BLaER1 treated with 17β-estradiol and CSF1 and Interleukin-3, amounts not matched to agents 10 nM and 100 nM (cell line): Measurements from ENCODE around the gene MICAL3.

Experiments
- H3K27ac ChIP-seq, 11 experiments: shearing (Covaris generic); formaldehyde crosslinking; 2 replicates each; pipeline ENCODE4 v1.8.1; 2022
- H3K27me3 ChIP-seq, 11 experiments: shearing (Covaris generic); formaldehyde crosslinking; 2 replicates each; pipeline ENCODE4 v1.8.1; 2022
- H3K36me3 ChIP-seq, 11 experiments: shearing (Covaris generic); formaldehyde crosslinking; 2 replicates each; pipeline ENCODE4 v1.8.1; 2022
- H3K4me1 ChIP-seq, 10 experiments: shearing (Covaris generic); formaldehyde crosslinking; 2 replicates each; pipeline ENCODE4 v1.8.1; 2022
- H3K4me2 ChIP-seq, 11 experiments: shearing (Covaris generic); formaldehyde crosslinking; 2 replicates each; pipeline ENCODE4 v1.8.1; 2022
- H3K4me3 ChIP-seq, 10 experiments: shearing (Covaris generic); formaldehyde crosslinking; 2 replicates each; pipeline ENCODE4 v1.8.1; 2022
- H3K9ac ChIP-seq, 11 experiments: shearing (Covaris generic); formaldehyde crosslinking; 2 replicates each; pipeline ENCODE4 v1.8.1; 2022
- H3K9me3 ChIP-seq, 11 experiments: shearing (Covaris generic); formaldehyde crosslinking; replicated peaks in 1 of 11; 2 replicates each; pipeline ENCODE4 v1.8.1; 2022
- H4K20me1 ChIP-seq, 11 experiments: shearing (Covaris generic); formaldehyde crosslinking; 2 replicates each; pipeline ENCODE4 v1.8.1; 2022
- Cebpa-rat ChIP-seq, 11 experiments: shearing (Covaris generic); IDR thresholded peaks; 2 replicates each; pipeline ENCODE4 v1.8.1; 2022

Gene MICAL3

GRCh38 chr22:17761138-17761488, 263.2 kb downstream of the MICAL3 start:
- no peak for TF ChIP-seq Cebpa-rat (IDR thresholded peaks at IDR 0.05)
- peaks cover 0 to 13% (median 6%) of the 10 kb centered on the region in 11 experiments; a peak in 9 of 22 replicates for H3K36me3 ChIP-seq
- H3K27me3 ChIP-seq, result no peaks in the 10 kb centered on the region
- peak overlapping the region in 2 of 11 experiments; percentile 16 to 28; a peak in 1 of 22 replicates for H3K9ac ChIP-seq
- H3K9me3 ChIP-seq, result no peaks in the 10 kb centered on the region
- H4K20me1 ChIP-seq, result peaks cover 41 to 100% (median 98%) of the 10 kb centered on the region in 11 experiments
- H3K4me1 ChIP-seq, result peaks cover 30 to 80% (median 34%) of the 10 kb centered on the region in 10 experiments
- peak overlapping the region in 2 of 11 experiments; percentile 57; a peak in 4 of 22 replicates for H3K27ac ChIP-seq
- H3K4me3 ChIP-seq, result no peak overlapping the region
- peak overlapping the region in 5 of 11 experiments; percentile 68 to 75 (median 73); a peak in 9 of 22 replicates for H3K4me2 ChIP-seq

- Histone ChIP-seq H3K4me3 (no peak overlapping the region), H3K4me1 (peaks cover 12 to 53% (median 28%) of the 10 kb centered on the region in 10 experiments; a peak in 19 of 20 replicates), H3K4me2 (peak overlapping the region in 6 of 11 experiments; percentile 3 to 52 (median 44); a peak in 10 of 22 replicates), H3K27me3 (no peaks in the 10 kb centered on the region), H4K20me1 (peaks cover 46 to 100% (median 97%) of the 10 kb centered on the region in 11 experiments), H3K36me3 (peaks cover 11 to 49% (median 27%) of the 10 kb centered on the region in 11 experiments; a peak in 21 of 22 replicates), H3K27ac (peak overlapping the region in 6 of 11 experiments; percentile 15 to 51 (median 32); a peak in 7 of 22 replicates), H3K9ac (peak overlapping the region in 3 of 11 experiments; percentile 6 to 15 (median 8); a peak in 4 of 22 replicates), H3K9me3 (no peaks in the 10 kb centered on the region)
- no peak for TF ChIP-seq Cebpa-rat (IDR thresholded peaks at IDR 0.05)
Observed at GRCh38 chr22:17754233-17754925, 270.0 kb downstream of the MICAL3 start.

- TF ChIP-seq Cebpa-rat (IDR thresholded peaks at IDR 0.05), result no peak
- Histone ChIP-seq H3K9ac (peak overlapping the region in 4 of 11 experiments; percentile 6 to 15 (median 7); a peak in 5 of 22 replicates), H4K20me1 (peaks cover 55 to 100% (median 97%) of the 10 kb centered on the region in 11 experiments), H3K27me3 (no peaks in the 10 kb centered on the region), H3K27ac (peak overlapping the region in 5 of 11 experiments; percentile 25 to 51 (median 38); a peak in 7 of 22 replicates), H3K36me3 (peaks cover 15 to 58% (median 36%) of the 10 kb centered on the region in 11 experiments), H3K4me1 (peaks cover 12 to 47% (median 28%) of the 10 kb centered on the region in 10 experiments; a peak in 19 of 20 replicates), H3K4me3 (no peak overlapping the region), H3K9me3 (no peaks in the 10 kb centered on the region), H3K4me2 (peak overlapping the region in 10 of 11 experiments; percentile 2 to 52 (median 36); a peak in 14 of 22 replicates)
Observed at GRCh38 chr22:17753401-17753989, 270.9 kb downstream of the MICAL3 start.

- no peak overlapping the region for H3K4me2 ChIP-seq
- H3K27me3 ChIP-seq, result no peaks in the 10 kb centered on the region
- H3K4me3 ChIP-seq, result no peak overlapping the region
- H3K9ac ChIP-seq, result 0 out of 22 replicates have a peak overlapping the region, but pooled peaks of 2 of the 11 experiments have one; percentile 23 to 24
- no peak for TF ChIP-seq Cebpa-rat (IDR thresholded peaks at IDR 0.05)
- peaks cover 18 to 44% (median 28%) of the 10 kb centered on the region in 10 experiments for H3K4me1 ChIP-seq
- H3K36me3 ChIP-seq, result peaks cover 19 to 70% (median 40%) of the 10 kb centered on the region in 11 experiments; a peak in 21 of 22 replicates
- H3K27ac ChIP-seq, result peak overlapping the region in 1 of 11 experiments; percentile 31; a peak in 2 of 22 replicates
- H3K9me3 ChIP-seq, result no peaks in the 10 kb centered on the region
- peaks cover 53 to 99% (median 93%) of the 10 kb centered on the region in 11 experiments for H4K20me1 ChIP-seq
Observed at GRCh38 chr22:17751596-17751995, 272.8 kb downstream of the MICAL3 start.

GRCh38 chr22:17749605-17750395, 274.6 kb downstream of the MICAL3 start:
- Histone ChIP-seq H3K27ac (peak overlapping the region in 1 of 11 experiments; percentile 16; a peak in 1 of 22 replicates), H3K4me3 (no peak overlapping the region), H3K4me2 (no peak overlapping the region), H4K20me1 (peaks cover 60 to 100% (median 93%) of the 10 kb centered on the region in 11 experiments), H3K27me3 (no peaks in the 10 kb centered on the region), H3K9ac (no peak overlapping the region), H3K9me3 (no peaks in the 10 kb centered on the region), H3K36me3 (peaks cover 13 to 62% (median 41%) of the 10 kb centered on the region in 11 experiments; a peak in 20 of 22 replicates), H3K4me1 (peaks cover 17 to 50% (median 41%) of the 10 kb centered on the region in 10 experiments)
- no peak for TF ChIP-seq Cebpa-rat (IDR thresholded peaks at IDR 0.05)

GRCh38 chr22:17748555-17749353, 275.6 kb downstream of the MICAL3 start:
- H3K4me3 ChIP-seq, result no peak overlapping the region
- no peak overlapping the region for H3K27ac ChIP-seq
- H3K9me3 ChIP-seq, result no peaks in the 10 kb centered on the region
- H4K20me1 ChIP-seq, result peaks cover 61 to 100% (median 93%) of the 10 kb centered on the region in 11 experiments
- H3K27me3 ChIP-seq, result no peaks in the 10 kb centered on the region
- no peak overlapping the region for H3K9ac ChIP-seq
- H3K4me2 ChIP-seq, result no peak overlapping the region
- H3K4me1 ChIP-seq, result peaks cover 7 to 52% (median 43%) of the 10 kb centered on the region in 10 experiments
- no peak for TF ChIP-seq Cebpa-rat (IDR thresholded peaks at IDR 0.05)
- H3K36me3 ChIP-seq, result peaks cover 10 to 63% (median 38%) of the 10 kb centered on the region in 11 experiments; a peak in 21 of 22 replicates

GRCh38 chr22:17746916-17747315, 277.4 kb downstream of the MICAL3 start:
- Histone ChIP-seq H3K4me3 (no peak overlapping the region), H3K27ac (peak overlapping the region in 1 of 11 experiments; percentile 29; a peak in 1 of 22 replicates), H4K20me1 (peaks cover 61 to 100% (median 90%) of the 10 kb centered on the region in 11 experiments), H3K4me1 (peaks cover 0 to 47% (median 39%) of the 10 kb centered on the region in 10 experiments; a peak in 15 of 20 replicates), H3K4me2 (peak overlapping the region in 5 of 11 experiments; percentile 10 to 66 (median 47); a peak in 3 of 22 replicates), H3K27me3 (no peaks in the 10 kb centered on the region), H3K9ac (peak overlapping the region in 1 of 11 experiments; percentile 21; a peak in 1 of 22 replicates), H3K36me3 (peaks cover 20 to 73% (median 51%) of the 10 kb centered on the region in 11 experiments), H3K9me3 (no peaks in the 10 kb centered on the region)
- TF ChIP-seq Cebpa-rat (IDR thresholded peaks at IDR 0.05), result no peak
